BJ (cell line): ENCODE measurements around the gene SOCS3. TPM values are rescaled to one million over a fixed set of nuclear protein-coding genes. Genes with fewer than 3 reads are reported as not detected.

Experiments
- CTCF ChIA-PET: fragments of 350-600 bp; formaldehyde crosslinking; extraction: SDS; loops from one replicate; lab custom pipeline; 2021; ENCODE audit warnings: antibody characterized with exemption, inconsistent platforms; lab: Yijun Ruan, JAX
- POLR2A ChIA-PET: fragments of 300-600 bp; sonication (Branson Sonifier 250); formaldehyde crosslinking; extraction: SDS; loops from one replicate; lab custom pipeline; 2021; ENCODE audit warnings: antibody characterized with exemption; lab: Charles Lee
- DNase-seq: peaks from one replicate; pipeline ENCODE4 v3.0.0-alpha.2; 2011; ENCODE audit warnings: low read depth
- H3K27me3 ChIP-seq: 2 replicates; pipeline ENCODE4 v1.6.0; 2011; ENCODE audit warnings: low read length; ENCODE audit not compliant: control insufficient read depth, insufficient read depth
- H3K36me3 ChIP-seq: 2 replicates; pipeline ENCODE4 v1.5.1; 2011; ENCODE audit warnings: low read length; ENCODE audit not compliant: control insufficient read depth, insufficient read depth
- H3K4me3 ChIP-seq: 2 replicates; pipeline ENCODE4 v1.5.1; 2011; ENCODE audit warnings: low read depth, mild to moderate bottlenecking, control low read depth, low read length
- polyA plus RNA-seq: library from polyadenylated mRNA; depleted of rRNA; stranded (reverse); fragments of >200 nt; gene quantifications from 2 replicates; pipeline ENCODE4 v1.2.3, GENCODE V29; 2011
- TF ChIP-seq, protein P1 (sequence below): IDR thresholded peaks from 2 replicates; pipeline ENCODE4 v1.5.1; 2011; ENCODE audit warnings: low read depth, mild to moderate bottlenecking, control low read depth, inconsistent platforms, low read length, moderate library complexity; ENCODE audit not compliant: insufficient read depth

The SOCS3 gene
- polyA plus RNA-seq, 1 experiment, result 26.4 TPM

DNA sequence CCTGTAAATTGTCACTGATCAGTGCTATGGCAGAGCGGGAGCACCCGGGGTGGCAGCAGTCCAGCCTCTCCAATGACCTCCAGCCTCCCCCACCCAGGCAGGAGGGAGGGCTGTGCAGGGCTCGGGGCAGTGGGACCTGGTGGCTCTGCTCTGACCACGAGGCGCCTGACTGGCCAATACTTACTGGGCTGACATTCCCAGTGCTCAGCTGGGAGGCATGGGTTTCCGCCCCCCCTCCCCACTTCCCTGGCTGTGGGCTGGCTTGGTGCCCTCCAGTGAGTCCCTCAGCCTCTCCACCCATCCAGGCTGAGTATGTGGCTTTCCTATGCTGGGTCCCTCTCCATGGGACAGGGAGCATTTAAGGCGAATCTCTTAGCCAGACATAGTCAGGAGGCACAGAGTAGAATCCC, 2.7 kb downstream of the SOCS3 start:
- Histone ChIP-seq H3K27me3 (no peaks in the 10 kb centered on the region), H3K4me3 (peak overlapping the region; percentile 62), H3K36me3 (peaks cover 23% of the 10 kb centered on the region)
- ChIA-PET CTCF (interaction anchor here (1.4 to 14.0 kb wide), 6 partner anchors 9 to 106 kb away, joined by 3 to 273 read pairs (median 22); no protein-coding TSS in a partner anchor), POLR2A (no interaction called here)
- DNase-seq, result no peak
- TF ChIP-seq, protein P1, sequence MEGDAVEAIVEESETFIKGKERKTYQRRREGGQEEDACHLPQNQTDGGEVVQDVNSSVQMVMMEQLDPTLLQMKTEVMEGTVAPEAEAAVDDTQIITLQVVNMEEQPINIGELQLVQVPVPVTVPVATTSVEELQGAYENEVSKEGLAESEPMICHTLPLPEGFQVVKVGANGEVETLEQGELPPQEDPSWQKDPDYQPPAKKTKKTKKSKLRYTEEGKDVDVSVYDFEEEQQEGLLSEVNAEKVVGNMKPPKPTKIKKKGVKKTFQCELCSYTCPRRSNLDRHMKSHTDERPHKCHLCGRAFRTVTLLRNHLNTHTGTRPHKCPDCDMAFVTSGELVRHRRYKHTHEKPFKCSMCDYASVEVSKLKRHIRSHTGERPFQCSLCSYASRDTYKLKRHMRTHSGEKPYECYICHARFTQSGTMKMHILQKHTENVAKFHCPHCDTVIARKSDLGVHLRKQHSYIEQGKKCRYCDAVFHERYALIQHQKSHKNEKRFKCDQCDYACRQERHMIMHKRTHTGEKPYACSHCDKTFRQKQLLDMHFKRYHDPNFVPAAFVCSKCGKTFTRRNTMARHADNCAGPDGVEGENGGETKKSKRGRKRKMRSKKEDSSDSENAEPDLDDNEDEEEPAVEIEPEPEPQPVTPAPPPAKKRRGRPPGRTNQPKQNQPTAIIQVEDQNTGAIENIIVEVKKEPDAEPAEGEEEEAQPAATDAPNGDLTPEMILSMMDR, result no peak

GRCh38 chr17:78356101-78356713, 3.7 kb downstream of the SOCS3 start:
- H3K4me3 ChIP-seq, result peak overlapping the region; percentile 62
- H3K27me3 ChIP-seq, result no peaks in the 10 kb centered on the region
- ChIA-PET POLR2A (no interaction called here), CTCF (interaction anchor here (0.6 to 14.0 kb wide), 5 partner anchors 18 to 105 kb away, joined by 3 to 273 read pairs (median 39); no protein-coding TSS in a partner anchor)
- TF ChIP-seq, protein P1, result no peak
- H3K36me3 ChIP-seq, result peaks cover 23% of the 10 kb centered on the region
- DNase-seq, result no peak

DNA sequence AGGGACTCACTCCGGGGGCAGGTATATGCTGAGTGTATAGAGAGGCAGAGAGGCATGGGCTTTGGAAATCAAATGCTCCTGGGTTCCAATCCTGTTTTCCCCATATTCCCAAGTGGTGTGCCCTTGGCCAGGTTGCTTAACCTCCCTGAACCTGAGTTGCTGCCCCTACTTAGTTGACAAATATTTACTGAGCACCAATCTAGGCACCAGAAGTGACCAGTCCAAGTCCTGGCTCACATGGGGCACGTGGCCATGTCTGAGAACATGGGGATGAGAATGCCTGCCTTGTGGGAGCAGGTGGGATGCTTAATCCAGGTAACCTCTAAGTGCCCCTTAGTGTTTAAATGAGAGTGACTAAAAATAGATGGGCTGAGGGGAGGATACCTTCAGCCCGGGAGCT, 4.2 kb downstream of the SOCS3 start:
- H3K27me3 ChIP-seq, result no peaks in the 10 kb centered on the region
- peaks cover 23% of the 10 kb centered on the region for H3K36me3 ChIP-seq
- POLR2A ChIA-PET, result no interaction called here
- CTCF ChIA-PET, result interaction anchor here (6.5 to 14.0 kb wide), 3 partner anchors 66 to 105 kb away, joined by 39 to 273 read pairs (median 54); no protein-coding TSS in a partner anchor
- TF ChIP-seq, protein P1, result no peak
- no peak for DNase-seq
- H3K4me3 ChIP-seq, result no peak overlapping the region

DNA sequence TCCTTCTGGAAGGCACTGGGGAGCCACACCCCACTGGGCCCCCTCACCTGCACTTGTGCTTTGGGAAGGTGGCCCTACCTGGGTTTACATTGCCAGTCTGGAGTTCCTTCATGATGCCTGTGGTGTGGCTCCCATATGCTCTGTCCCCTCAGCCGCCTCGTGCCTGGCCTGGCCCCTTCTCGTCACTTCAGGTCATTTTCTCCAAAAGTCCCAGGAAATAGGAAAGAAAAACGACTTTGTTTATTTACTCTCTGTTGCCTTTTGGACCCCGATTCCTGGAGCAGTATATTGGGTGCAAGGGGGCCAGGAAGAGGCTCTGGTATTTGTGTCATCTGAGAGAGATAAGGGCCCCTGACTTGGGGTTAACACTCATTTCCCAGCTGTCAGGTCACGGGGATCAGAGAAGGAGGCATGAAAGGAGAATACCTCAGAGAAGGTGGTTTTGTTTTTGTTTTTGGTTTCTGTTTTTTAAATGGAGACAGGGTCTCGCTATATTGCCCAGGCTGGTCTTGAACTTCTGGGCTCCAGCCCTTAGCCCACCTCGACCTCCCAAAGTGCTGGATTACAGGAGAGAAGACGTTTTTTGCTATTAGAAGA, 4.7 kb downstream of the SOCS3 start:
- ChIA-PET CTCF (interaction anchor here (14.0 kb wide), 1 partner anchor 66 kb away, joined by 273 read pairs; no protein-coding TSS in a partner anchor), POLR2A (no interaction called here)
- DNase-seq, result no peak
- TF ChIP-seq, protein P1, result no peak
- no peaks in the 10 kb centered on the region for H3K27me3 ChIP-seq
- H3K36me3 ChIP-seq, result peaks cover 23% of the 10 kb centered on the region
- H3K4me3 ChIP-seq, result no peak overlapping the region

DNA sequence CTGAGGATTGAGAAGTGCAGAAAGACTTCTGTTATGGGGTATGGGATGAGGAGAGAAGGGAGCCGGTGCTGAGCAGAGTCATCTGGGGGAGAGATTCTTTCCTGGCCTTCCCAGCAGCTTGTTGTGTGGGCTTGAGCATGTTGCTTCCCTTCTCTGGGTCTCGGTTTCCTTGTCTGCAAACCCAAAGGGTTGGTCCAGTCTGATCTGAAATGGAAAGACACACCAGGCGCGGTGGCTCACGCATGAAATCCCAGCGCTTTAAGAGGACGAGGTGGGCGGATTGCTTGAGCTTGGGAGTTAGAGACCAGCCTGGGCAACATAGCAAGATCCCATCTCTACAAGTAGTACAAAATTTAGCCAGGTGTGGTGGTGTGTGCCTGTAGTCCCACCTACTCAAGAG, 6.0 kb downstream of the SOCS3 start:
- ChIA-PET CTCF (no interaction called here), POLR2A (interaction anchor here (0.6 kb wide), 3 partner anchors 29 to 97 kb away, joined by 4 to 9 read pairs (median 7); no protein-coding TSS in a partner anchor)
- Histone ChIP-seq H3K36me3 (peaks cover 21% of the 10 kb centered on the region), H3K27me3 (no peaks in the 10 kb centered on the region), H3K4me3 (0 out of 2 replicates have a peak overlapping the region, but pooled peaks have one; percentile 13)
- TF ChIP-seq, protein P1, result no peak
- no peak for DNase-seq
